Stimulated activated CD4-positive, alpha-beta T cell treated with anti-CD3 and anti-CD28 coated beads, TNF-alpha, amount 100 ng/mL, for 4 hours (primary cell): Measurements from ENCODE around the gene INA.
"Not testable (repeated sequence)": the region's sequence is repeated elsewhere in the genome, so short reads cannot be mapped to it uniquely, and the experiment has no call there.

Experiments used
- DNase-seq, 3 experiments: peaks; one replicate each; pipeline ENCODE4 v3.0.0-alpha.2; 2020; ENCODE audit warnings: low read depth in 3 of 3

INA gene

DNA sequence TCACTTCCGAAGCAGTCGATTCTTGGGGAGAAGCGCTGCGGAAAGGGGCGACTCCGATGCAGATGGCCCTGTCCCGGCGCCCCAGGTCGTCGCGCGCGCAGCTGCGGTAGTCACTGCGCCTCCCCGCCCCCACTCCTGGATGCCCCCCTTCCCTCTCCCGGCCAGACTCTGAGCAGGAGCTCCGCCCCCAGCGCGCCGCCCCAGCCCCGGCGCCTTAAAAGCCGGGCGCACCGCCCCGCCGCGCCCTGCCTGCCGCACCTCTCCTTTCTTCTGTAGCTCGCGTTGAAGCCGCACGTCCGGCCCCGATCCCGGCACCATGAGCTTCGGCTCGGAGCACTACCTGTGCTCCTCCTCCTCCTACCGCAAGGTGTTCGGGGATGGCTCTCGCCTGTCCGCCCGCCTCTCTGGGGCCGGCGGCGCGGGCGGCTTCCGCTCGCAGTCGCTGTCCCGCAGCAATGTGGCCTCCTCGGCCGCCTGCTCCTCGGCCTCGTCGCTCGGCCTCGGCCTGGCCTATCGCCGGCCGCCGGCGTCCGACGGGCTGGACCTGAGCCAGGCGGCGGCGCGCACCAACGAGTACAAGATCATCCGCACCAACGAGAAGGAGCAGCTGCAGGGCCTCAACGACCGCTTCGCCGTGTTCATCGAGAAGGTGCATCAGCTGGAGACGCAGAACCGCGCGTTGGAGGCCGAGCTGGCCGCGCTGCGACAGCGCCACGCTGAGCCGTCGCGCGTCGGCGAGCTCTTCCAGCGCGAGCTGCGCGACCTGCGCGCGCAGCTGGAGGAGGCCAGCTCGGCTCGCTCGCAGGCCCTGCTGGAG is at the start of gene INA:
Gene INA (plus strand): TSS at position 243 of the 817 bp plus-strand sequence. CDS start 74 bp downstream, at position 317.
- DNase-seq, result no peak

DNA sequence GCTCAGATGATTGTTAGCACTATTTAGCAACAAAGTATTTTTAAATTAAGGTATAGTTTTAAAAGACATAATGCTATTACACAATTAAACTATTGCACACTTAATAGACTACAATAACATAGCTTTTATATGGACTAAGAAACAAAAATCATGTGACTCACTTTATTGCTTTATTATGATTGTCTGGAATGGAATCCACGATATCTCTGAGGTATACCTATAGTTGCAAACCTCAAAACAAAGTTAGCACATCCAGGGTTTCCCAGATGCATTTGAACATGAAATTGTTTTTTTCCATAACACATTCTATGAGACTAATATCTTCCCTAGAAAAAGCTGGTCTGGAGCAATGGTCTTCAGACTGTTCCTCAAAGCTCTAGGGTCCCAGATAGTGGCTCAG is 49.5 kb upstream of the INA start:
- no peak for DNase-seq

DNA sequence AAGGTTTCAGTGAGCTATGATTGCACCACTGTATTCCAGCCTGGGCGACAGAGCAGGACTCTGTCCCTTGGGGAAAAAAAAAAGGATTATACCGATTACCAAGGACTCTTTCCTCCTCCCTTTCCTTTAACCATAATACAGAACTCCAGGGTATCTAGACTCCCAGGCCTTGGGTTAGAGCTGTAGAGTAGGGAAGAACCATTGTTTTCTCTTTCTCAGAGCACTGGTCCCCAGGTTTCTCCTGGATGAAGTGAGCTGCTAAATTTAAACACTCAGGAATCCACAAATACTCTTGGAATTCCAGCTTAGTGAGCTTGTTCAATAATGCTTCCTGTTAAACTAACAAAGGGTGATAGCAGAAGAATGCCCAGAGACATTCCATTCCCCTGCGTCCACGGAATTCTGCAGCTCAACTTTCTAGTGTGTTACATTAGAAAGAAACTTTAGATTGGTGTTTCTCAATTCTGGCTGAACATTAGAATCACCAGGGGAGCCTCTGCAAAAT is 45.8 kb upstream of the INA start:
- no peak for DNase-seq

DNA sequence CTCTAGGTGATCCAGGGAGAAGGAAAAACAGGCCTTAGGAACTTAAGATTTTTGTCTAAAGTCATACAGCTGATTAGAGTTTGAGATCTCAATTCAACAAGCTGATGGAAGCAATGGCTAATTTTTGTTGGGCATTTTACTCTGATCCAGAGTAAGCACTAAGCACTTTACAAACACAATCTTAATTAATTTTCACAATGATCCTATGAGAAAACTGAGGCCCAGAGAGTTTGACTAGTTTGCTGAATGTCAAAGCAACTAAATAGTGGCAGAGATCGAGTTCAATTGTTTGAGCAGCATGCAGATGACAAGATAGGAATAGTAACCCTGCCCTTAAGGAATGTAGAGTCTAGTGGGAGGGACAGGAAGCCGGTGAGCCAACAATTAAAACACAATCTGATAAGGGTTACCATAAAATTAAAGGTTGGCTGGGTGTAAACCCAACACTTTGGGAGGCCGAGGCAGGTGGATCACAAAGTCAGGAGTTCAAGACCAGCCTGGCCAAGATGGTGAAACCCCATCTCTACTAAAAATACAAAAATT is 44.7 kb upstream of the INA start:
- no peak for DNase-seq

DNA sequence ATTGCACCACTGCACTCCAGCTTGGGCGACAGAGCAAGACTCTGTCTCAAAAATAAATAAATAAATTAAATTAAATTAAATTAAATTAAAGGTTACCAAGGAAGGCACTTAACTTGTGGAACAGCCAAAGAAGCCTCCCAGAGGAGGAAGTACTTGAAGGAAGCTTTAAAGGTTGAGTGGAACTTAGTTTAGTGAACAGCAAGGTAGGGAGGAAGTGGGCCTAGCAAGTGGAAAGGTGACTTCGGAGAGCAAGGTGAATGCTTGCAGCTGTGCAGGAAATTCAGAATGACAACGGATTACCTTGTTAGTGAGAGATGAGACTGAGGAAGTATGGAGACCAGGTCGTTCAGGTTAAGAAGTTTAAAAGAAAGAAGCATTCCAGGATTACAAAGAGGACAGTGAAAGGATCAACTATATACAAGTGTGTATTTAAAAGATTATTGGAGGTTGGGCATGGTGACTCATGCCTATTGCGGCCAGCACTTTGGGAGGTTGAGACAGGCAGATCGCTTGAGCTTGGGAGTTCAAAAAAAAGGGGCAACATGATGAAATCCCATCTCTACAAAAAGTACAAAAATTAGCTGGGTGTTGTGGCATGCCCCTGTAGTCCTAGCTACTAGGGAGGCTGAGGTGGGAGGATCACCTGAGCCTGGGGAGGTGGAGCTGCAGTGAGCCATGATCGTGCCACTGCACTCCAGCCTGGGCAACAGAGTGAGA is 44.0 kb upstream of the INA start:
- DNase-seq, result no peak

DNA sequence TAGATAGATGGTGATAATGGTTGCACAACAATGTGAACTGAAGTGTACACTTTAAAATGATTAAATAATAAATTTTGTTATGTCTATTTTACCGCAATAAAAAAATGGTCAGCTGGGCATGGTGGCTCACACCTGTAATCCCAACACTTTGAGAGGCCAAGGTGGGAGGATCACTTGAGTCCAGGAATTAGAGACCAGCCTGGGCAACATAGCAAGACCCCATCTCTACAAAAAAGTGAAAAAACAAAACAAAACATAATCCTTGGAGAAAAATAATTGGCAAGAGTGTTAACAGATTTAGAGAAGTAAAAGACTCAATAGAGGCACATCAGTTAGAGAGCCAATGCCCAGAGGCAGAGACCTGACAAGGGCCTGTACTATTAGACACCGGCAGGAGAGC is 41.2 kb upstream of the INA start:
- DNase-seq, result no peak

DNA sequence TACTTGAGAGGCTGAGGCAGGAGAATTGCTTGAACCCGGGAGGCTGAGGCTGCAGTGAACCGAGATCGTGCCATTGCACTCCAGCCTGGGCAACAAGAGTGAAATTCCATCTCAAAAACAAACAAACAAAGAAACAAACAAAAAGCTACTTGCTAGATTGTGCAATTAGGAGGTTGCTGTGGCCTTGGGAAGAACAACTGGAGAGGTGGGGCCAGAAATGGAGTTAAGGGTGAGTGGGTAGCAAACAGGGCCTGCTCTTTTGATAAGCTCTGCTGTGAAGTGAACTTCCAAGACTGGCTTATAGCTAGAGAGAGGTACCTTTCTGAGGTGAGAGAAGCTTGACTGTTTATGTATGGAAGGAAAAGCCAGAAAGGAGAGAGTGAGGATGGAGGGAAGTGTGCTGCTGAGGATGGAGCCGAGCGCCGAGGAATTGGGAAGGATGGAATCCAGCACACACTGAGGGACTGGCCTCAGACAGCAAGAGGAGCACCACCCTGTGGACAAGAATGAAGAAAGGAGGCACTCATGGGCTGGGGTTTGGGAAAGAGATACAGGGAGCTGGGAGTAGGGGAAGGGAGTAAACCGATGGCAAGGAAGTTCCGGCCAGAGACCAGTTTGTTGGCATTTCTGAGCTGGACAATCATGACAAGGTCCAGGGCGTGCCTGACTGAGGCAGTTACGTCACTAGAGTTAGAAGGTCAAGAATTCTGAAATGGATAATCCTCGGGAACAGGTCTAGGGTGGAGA is 38.3 kb upstream of the INA start:
- no peak for DNase-seq

DNA sequence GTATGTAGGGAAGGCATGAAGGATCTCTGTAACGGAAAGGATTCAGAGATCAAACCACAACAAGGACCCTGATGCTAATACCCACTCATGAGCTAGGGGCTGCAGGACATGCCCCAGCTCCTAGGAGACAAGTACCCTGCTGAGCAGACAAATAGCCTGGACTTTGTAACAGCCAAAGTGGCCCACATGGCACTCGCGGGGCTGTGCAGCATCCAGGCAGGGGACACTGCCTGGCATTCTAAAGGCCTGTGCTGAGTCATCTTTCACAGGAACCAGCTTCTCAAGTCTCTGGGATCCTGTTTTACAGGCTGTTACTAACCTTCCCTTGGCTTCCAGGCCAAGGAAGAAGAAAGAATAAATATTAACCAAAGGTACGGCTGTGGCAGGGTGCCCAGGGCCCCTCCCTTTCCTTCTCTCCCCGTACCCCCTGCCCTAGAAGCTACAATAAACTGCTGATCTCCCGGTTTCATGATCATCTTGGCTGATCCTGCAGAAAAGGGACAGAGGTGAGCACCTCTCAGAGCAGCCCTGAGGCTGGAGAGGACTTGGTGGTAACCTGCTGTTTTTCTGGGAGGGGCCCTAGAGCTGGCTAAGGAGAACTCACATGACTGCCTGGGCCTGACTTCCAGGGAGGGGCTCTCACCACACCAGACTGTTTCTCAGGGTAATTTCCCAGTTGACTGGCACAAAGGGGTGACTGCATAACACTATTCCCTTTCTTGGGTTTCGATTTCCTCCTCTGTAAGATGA is 35.5 kb upstream of the INA start:
- DNase-seq, result no peak

DNA sequence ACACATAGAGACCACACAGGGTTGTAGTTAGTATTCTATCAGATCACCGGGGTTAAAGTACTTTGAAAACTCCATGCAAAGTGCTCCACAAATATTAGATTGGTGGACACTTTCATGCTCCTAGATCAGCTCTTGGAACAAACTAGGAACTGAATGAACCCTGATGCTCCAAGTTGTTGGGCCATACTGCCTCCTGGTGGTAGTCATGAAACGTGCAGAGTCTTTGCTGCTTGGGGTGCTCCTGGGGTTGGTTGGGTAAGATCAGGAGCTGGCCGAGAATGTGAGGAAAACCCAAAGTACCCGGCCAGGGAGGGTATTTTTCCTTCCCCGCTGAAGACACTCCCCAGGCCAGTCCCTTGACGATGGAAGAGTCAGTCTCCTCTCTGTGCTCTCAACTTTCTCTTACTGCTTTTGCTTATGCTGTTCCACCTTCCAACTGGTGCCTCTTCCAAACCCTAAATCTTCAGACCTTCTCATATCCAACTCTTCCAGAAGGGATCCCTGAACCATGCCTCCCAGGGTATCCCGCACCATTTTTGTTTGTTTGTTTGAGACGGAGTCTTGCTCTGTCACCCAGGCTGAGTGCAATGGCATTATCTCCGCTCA is 32.2 kb upstream of the INA start:
- peak; percentile 13 to 33 (median 24) for DNase-seq

DNA sequence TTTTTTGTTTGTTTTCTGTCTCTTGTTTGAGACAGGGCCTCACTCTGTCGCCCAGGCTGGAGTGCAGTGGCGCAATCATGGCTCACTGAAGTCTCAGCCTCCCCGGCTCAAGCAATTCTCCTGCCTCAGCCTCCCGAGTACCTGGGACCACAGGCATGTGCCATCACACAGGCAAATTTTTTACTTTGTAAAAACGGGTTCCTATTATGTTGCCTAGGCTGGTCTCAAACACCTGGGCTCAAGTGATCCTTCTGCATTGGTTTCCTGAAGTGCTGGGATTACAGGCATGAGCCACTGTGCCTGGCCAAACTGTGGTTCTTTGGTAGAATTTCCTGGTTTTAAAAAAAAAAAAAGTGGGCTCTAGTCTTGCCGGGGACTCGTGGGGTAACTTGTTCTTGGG is 31.4 kb upstream of the INA start, which contains the start of gene RPEL1:
Gene RPEL1 (plus strand): TSS at position 301 of the 400 bp plus-strand sequence. CDS start 110 bp downstream, outside the sequence.
- not testable (repeated sequence) for DNase-seq

DNA sequence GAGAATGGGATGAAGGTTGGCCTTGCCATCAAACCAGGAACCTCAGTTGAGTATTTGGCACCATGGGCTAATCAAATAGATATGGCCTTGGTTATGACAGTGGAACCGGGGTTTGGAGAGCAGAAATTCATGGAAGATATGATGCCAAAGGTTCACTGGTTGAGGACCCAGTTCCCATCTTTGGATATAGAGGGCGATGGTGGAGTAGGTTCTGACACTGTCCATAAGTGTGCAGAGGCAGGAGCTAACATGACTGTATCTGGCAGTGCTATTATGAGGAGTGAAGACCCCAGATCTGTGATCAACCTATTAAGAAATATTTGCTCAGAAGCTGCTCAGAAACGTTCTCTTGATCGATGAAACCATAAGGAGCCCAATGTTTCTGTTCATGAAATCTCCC is 30.6 kb upstream of the INA start:
- DNase-seq, result no peak

DNA sequence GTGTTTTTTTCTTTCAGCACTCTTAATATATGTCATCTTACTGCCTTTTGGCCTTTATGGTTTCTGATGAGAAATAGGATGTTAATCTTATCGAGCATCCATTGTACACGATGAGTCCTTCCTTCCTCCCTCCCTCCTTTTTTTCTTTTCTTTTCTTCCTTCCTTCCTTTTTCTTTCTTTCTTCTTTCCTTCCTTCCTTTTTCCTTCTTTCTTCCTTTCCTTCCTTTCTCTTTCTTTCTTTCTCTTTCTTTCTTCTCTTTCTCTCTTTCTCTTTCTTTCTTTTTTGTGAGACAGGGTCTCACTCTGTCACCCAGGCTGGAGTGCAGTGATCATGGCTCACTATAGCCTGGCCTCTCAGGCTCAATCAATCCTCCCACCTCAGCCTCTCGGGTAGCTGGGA is 22.8 kb upstream of the INA start:
- no peak for DNase-seq

DNA sequence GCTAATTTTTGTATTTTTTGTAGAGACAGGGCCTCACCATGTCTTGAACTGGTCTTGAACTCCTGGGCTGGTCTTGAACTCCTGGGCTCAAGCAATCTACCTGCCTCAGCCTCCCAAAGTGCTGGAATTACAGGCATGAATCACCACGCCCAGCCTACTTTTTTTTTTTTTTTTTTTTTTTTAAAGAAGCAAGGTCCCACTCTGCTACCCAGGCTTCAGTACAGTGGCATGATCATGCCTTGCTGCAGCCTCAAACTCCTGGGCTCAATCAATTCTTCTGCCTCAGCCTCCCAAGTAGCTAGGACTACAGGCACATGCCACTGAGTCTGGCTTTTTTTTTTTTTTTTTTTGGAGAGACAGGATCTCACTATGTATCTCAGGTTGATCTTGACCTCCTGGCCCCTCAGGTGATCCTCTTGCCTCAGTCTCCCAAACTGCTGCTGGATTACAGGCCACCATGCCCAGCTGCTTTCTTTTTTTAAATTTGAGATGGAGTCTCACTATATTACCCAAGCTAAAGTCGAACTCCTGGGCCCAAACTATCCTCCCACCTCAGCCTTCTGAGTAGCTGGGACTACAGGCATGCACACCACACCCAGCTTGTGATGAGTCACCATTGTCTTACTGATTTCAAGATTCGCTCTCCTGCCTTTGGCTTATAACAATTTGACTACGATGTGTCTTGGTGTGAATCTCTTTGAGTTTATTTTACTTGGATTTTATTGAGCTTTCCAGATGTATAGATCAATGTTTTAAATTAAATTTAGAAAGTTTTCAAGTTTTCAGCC is 22.2 kb upstream of the INA start:
- no peak for DNase-seq

DNA sequence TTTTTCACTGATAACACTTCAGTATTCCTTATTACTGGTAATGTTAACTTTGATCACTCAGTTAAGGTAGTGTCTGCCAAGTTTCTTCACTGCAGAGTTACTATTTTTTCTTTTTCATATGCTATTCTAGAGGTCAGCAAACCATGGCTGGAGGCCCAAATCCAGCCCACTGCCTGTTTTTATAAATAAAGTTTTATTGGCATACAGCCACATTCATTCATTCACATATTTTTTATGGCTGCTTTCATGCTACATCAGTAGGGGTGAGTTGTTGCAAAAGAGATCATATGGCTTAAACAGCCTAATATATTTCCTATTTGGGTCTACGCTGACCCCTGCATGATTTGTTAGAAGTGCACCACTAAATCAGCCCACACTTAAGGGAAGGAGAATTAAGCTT is 20.3 kb upstream of the INA start:
- DNase-seq, result no peak

DNA sequence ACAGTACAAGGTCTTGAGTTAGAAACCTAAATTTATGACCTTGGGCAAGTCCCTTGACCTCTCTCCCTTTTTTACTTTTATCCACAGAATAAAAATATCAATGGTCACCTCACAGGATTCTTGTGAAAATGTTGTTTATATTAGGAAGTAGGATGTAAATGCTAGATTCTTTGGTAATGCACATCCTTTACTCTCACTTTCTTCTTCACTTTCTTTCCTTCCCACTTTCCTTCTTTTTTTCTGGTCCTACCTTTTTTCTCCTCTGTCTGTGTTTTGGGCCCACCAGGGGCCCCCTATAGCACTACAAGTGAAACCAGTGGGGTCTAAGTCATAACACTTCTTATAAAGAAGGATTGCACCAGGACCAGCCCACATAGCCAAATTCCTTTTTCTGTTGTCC is 19.1 kb upstream of the INA start:
- no peak for DNase-seq

DNA sequence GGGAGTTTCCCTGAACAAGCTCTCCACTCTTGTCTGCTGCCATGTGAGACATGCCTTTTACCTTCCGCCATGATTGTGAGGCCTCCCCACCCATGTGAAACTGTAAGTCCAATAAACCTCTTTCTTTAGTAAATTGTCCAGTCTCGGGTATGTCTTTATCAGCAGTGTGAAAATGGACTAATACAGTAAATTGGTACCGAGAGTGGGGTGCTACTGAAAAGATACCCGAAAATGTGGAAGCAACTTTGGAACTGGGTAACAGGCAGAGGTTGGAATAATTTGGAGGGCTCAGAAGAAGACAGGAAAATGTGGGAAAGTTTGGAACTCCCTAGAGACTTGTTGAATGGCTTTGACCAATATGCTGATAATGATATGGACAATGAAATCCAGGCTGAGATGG is 18.0 kb upstream of the INA start:
- DNase-seq, result not testable (repeated sequence)

DNA sequence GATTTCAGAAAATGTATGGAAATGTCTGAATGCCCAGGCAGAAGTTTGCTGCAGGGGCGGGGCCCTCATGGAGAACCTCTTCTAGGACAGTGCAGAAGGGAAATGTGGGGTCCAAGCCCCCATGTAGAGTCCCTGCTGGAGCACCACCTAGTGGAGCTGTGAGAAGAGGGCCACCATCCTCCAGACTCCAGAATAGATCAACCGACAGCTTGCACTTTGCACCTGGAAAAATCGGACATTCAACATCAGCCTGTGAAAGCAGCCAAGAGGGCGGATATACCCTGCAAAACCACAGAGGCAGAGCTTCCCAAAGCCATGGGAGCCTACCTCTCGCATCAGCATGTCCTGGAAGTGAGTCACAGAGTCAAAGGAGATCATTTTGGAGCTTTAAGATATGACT is 16.9 kb upstream of the INA start:
- no peak for DNase-seq

DNA sequence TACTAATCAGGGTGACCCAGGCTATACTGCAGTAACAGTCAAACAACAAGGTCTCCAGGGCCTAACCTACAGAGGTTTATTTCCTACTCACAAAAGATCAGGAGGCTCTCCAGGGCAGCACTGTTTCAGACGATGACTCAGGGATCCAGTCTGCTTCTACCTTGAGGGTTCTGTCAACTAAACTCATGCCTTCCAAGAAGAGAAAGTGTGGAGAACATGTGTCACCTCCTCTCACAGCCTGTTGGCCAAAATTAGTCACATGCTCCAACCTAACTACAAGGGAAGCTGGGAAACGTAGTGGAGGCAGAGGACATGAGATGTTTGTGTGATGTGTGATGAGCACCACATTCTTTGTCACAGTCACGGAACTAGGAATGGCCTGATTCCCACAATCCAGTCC is 14.7 kb upstream of the INA start:
- DNase-seq, result no peak

DNA sequence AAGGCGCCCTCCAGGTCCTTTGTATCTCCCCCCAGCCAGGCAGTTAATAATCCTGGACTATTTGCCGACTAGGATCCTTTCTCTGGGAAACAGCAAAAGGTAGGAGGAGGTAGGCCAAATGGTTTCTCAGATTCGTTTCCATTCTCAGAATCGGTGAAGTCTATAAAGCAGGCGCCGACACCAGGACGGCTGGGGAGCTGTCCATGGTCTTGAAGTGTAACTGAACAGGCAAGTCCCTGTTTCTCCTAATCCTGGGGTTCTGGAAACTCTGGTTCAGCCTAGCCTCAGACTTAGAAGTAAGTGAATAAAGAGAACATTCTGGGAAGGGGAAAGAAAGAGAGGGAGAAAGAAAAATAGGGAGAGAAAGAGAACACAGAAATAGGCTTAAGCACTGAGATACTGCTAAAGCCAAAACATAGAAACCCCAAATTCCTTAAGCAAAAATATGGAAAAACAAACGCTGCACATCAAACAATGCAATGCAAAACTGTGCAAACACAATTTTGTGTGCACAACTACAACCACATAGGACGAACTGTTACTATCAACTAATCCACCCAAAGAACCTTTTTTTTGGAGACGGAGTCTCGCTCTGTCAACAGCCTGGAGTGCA is 11.1 kb upstream of the INA start:
- DNase-seq, result no peak

DNA sequence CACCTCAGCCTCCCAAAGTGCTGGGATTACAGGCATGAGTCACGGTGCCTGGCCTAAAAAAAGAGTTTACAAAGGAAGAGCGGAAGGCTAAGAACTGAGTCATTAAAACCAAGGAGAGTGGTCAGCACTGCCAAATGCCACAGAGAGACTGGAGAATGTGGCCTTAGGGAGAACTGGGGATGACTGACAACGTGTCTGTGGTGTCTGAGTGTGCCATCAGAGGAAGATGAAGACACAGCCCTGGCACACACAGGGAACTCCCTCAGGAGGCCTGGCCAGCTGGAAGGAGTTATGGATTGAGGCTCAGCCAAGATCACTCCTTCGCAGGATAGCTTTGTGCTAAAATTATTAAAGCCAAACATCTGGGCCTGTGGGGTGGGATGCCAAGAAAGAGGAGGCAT is 3.9 kb upstream of the INA start:
- no peak for DNase-seq
